Activated effector memory CD4-positive, alpha-beta T cell treated with anti-CD3 and anti-CD28 coated beads, Interleukin-2, amount 50 U/mL, for 16 hours (primary cell): ENCODE data around the gene SCGB3A1.
A peak's percentile ranks its signal among the peaks of the same experiment; 100 is the strongest.

Source experiments
- DNase-seq: peaks from one replicate; pipeline ENCODE4 v3.0.0-alpha.2; 2020

The SCGB3A1 gene

GRCh38 chr5:180625125-180625790 lies 34.0 kb upstream of the SCGB3A1 start:
- no peak for DNase-seq

GRCh38 chr5:180624587-180624986 lies 33.3 kb upstream of the SCGB3A1 start:
- DNase-seq, result no peak

- DNase-seq, result no peak
Measured at GRCh38 chr5:180623844-180624243, 32.5 kb upstream of the SCGB3A1 start.

GRCh38 chr5:180623411-180623834 lies 32.1 kb upstream of the SCGB3A1 start:
- DNase-seq, result no peak

- DNase-seq, result no peak
Measured at GRCh38 chr5:180622910-180623309, 31.6 kb upstream of the SCGB3A1 start.

- DNase-seq, result no peak
Measured at GRCh38 chr5:180621311-180621710, 30.0 kb upstream of the SCGB3A1 start.

- DNase-seq, result no peak
Measured at GRCh38 chr5:180620014-180620413, 28.7 kb upstream of the SCGB3A1 start.

- no peak for DNase-seq
Measured at GRCh38 chr5:180619563-180619915, 28.2 kb upstream of the SCGB3A1 start.

- DNase-seq, result peak; percentile 70
Measured at GRCh38 chr5:180618829-180619562, 27.7 kb upstream of the SCGB3A1 start.

- no peak for DNase-seq
Measured at GRCh38 chr5:180618487-180618828, 27.2 kb upstream of the SCGB3A1 start.

GRCh38 chr5:180613814-180614188 lies 22.5 kb upstream of the SCGB3A1 start:
- DNase-seq, result no peak

GRCh38 chr5:180613188-180613813 lies 22.0 kb upstream of the SCGB3A1 start:
- DNase-seq, result no peak

- no peak for DNase-seq
Measured at GRCh38 chr5:180612683-180613082, 21.4 kb upstream of the SCGB3A1 start.

- no peak for DNase-seq
Measured at GRCh38 chr5:180611140-180611850, 20.0 kb upstream of the SCGB3A1 start.

- DNase-seq, result no peak
Measured at GRCh38 chr5:180609817-180610550, 18.7 kb upstream of the SCGB3A1 start.

GRCh38 chr5:180609386-180609785 lies 18.1 kb upstream of the SCGB3A1 start:
- no peak for DNase-seq

GRCh38 chr5:180608572-180609310 lies 17.4 kb upstream of the SCGB3A1 start:
- DNase-seq, result no peak

- no peak for DNase-seq
Measured at GRCh38 chr5:180607861-180608571, 16.7 kb upstream of the SCGB3A1 start.

- no peak for DNase-seq
Measured at GRCh38 chr5:180606215-180606785, 15.0 kb upstream of the SCGB3A1 start.

GRCh38 chr5:180605554-180606214 lies 14.4 kb upstream of the SCGB3A1 start:
- peak; percentile 83 for DNase-seq

- DNase-seq, result peak; percentile 30
Measured at GRCh38 chr5:180604271-180604670, 13.0 kb upstream of the SCGB3A1 start.
